ENCODE measurements around the gene GGA2.

The GGA2 gene

DNA sequence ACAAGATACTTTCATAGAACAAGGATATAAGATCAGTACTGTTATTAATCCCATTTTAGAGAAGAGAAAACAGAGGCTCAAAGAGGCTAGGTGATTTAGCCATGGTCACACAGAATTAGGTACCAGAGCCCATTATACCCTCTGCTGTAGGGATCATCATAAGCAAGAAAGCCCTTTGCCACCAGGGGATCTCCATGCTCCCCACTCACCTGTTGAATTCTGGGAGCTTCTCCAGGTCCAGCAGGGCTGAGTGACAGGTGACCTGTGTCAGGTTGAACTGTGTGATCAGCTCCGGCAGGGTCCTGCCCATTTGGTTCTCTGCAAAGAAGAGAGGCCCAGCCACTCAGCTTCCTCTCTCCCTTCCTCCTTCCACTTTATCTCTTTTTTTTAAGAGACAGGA, 22.2 kb upstream of the GGA2 start:
- no peak for DNase-seq (ENCODE audit: low read depth)
- TF ChIP-seq, protein P1, sequence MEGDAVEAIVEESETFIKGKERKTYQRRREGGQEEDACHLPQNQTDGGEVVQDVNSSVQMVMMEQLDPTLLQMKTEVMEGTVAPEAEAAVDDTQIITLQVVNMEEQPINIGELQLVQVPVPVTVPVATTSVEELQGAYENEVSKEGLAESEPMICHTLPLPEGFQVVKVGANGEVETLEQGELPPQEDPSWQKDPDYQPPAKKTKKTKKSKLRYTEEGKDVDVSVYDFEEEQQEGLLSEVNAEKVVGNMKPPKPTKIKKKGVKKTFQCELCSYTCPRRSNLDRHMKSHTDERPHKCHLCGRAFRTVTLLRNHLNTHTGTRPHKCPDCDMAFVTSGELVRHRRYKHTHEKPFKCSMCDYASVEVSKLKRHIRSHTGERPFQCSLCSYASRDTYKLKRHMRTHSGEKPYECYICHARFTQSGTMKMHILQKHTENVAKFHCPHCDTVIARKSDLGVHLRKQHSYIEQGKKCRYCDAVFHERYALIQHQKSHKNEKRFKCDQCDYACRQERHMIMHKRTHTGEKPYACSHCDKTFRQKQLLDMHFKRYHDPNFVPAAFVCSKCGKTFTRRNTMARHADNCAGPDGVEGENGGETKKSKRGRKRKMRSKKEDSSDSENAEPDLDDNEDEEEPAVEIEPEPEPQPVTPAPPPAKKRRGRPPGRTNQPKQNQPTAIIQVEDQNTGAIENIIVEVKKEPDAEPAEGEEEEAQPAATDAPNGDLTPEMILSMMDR (conservative IDR thresholded peaks at IDR 0.05; ENCODE audit: low read depth, low read length), result no peak
- no peak overlapping the region for H3K4me3 ChIP-seq (ENCODE audit: low read depth, low read length)

- H3K4me3 ChIP-seq (ENCODE audit: low read depth, low read length), result no peak overlapping the region
- TF ChIP-seq, protein P1 (conservative IDR thresholded peaks at IDR 0.05; ENCODE audit: low read depth, low read length), result no peak
Observed at GRCh38 chr16:23530062-23530461, 19.8 kb upstream of the GGA2 start.

GRCh38 chr16:23528644-23529310, 18.5 kb upstream of the GGA2 start:
- TF ChIP-seq, protein P1 (conservative IDR thresholded peaks at IDR 0.05; ENCODE audit: low read depth, low read length), result no peak
- no peak for DNase-seq (ENCODE audit: low read depth)

More at GRCh38 chr16:23530062-23530461, 19.8 kb upstream of the GGA2 start:
- DNase-seq (ENCODE audit: low read depth), result no peak

DNA sequence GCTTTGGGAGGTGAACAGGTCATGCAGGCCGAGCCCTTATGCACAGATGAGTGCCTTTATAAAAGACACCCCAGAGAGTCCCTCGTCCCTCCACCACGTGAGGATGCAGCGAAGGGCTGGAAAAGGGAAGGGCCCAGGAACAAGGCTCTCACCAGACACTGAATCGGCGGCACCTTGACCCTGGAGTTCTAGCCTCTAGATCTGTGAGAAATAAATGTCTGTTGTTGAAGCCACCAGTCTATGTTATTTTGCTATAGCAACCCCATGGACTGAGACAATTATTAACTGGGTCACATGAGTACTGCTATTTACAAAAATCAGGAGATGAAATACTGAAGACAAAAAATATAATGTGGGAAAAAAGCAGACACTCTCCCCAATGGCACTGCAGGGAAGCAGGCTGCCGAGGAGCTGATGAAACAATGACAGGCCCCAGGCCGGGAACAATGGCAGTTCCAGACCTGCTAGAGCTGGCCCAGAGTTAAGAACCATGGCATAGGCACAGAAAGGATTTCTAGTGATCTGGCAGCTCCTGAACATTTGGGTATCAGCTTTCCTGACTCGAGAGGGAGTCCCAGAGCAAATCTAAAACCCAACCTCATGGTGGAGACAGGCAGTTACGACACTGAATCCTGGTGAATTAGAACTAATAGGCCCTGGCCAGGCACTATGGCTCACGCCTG, 17.8 kb upstream of the GGA2 start:
- TF ChIP-seq, protein P1 (conservative IDR thresholded peaks at IDR 0.05; ENCODE audit: low read depth, low read length), result no peak
- no peak for DNase-seq (ENCODE audit: low read depth)
- no peak overlapping the region for H3K4me3 ChIP-seq (ENCODE audit: low read depth, low read length)

More at GRCh38 chr16:23528644-23529310, 18.5 kb upstream of the GGA2 start:
- H3K4me3 ChIP-seq (ENCODE audit: low read depth, low read length), result no peak overlapping the region

- TF ChIP-seq, protein P1 (conservative IDR thresholded peaks at IDR 0.05; ENCODE audit: low read depth, low read length), result no peak
- no peak overlapping the region for H3K4me3 ChIP-seq (ENCODE audit: low read depth, low read length)
- DNase-seq (ENCODE audit: low read depth), result no peak
Observed at GRCh38 chr16:23524886-23525285, 14.6 kb upstream of the GGA2 start.

DNA sequence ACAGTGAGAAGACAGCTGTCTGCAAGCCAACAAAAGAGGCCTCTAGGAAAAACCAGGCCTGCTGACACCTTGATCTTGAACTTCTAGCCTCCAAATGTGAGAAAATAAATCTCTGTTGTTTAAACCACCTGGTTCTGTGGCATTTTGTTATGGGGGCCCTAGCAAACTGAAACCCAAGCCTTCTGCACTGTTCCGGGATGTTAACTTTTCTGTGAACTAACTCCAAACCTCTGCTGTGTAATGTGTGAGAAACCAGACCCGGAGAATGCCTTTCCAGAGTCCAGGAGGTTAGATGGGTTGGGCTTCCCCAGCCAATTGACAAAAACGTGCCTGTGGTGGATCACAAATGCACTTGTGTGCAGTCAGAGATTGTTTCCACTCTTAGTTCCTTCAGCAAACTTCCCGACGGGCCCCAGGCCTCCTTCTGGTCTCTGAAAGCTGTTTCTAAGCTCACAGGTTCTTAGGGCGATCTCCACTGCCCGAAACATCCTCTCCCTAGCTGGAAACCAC, 13.6 kb upstream of the GGA2 start:
- H3K4me3 ChIP-seq (ENCODE audit: low read depth, low read length), result no peak overlapping the region
- TF ChIP-seq, protein P1 (conservative IDR thresholded peaks at IDR 0.05; ENCODE audit: low read depth, low read length), result no peak
- DNase-seq (ENCODE audit: low read depth), result no peak
